DOHH2 (cell line): ENCODE results near the gene SLF2.

ENCODE experiments used
- H3F3A ChIP-seq: fragments of 200-600 bp; sonication (generic), shearing (Covaris generic); 2 replicates; pipeline ENCODE4 v1.6.0; 2016; ENCODE audit warnings: antibody characterized with exemption, mild to moderate bottlenecking; ENCODE audit not compliant: control insufficient read depth, insufficient read depth
- H3K27ac ChIP-seq: fragments of 200-600 bp; sonication (generic); 2 replicates; pipeline ENCODE4 v1.5.1; 2014; ENCODE audit warnings: low read depth, mild to moderate bottlenecking, low read length, moderate library complexity
- H3K27me3 ChIP-seq: fragments of 200-600 bp; sonication (generic); 2 replicates; pipeline ENCODE4 v1.6.1; 2014; ENCODE audit warnings: mild to moderate bottlenecking, low read length, mixed read lengths; ENCODE audit not compliant: control insufficient read depth
- H3K36me3 ChIP-seq: fragments of 200-600 bp; sonication (generic); 2 replicates; pipeline ENCODE4 v1.6.1; 2014; ENCODE audit warnings: mild to moderate bottlenecking, low read length, moderate library complexity, mixed read lengths; ENCODE audit not compliant: control insufficient read depth
- H3K4me1 ChIP-seq: fragments of 200-600 bp; sonication (generic); 2 replicates; pipeline ENCODE4 v1.6.1; 2014; ENCODE audit warnings: mild to moderate bottlenecking, low read length, mixed read lengths; ENCODE audit not compliant: control insufficient read depth
- H3K4me2 ChIP-seq: fragments of 200-600 bp; sonication (generic); 2 replicates; pipeline ENCODE4 v1.6.0; 2014; ENCODE audit warnings: mild to moderate bottlenecking, low read length, moderate library complexity
- H3K4me3 ChIP-seq: fragments of 200-600 bp; sonication (generic); 2 replicates; pipeline ENCODE4 v1.5.1; 2014; ENCODE audit warnings: mild to moderate bottlenecking, low read length, mixed read lengths
- H3K79me2 ChIP-seq: fragments of 200-600 bp; sonication (generic); 2 replicates; pipeline ENCODE4 v1.6.1; 2014; ENCODE audit warnings: mild to moderate bottlenecking, low read length, mixed read lengths; ENCODE audit not compliant: control insufficient read depth
- H3K9me2 ChIP-seq: fragments of 200-600 bp; sonication (generic); replicated peaks from 2 replicates; pipeline ENCODE4 v1.6.1; 2014; ENCODE audit warnings: mild to moderate bottlenecking, low read length, mixed read lengths; ENCODE audit not compliant: control insufficient read depth
- H3K9me3 ChIP-seq: fragments of 200-600 bp; sonication (generic); 2 replicates; pipeline ENCODE4 v1.6.1; 2014; ENCODE audit warnings: antibody characterized with exemption, low read length, mixed read lengths; ENCODE audit not compliant: control insufficient read depth, insufficient read depth
- H4K20me1 ChIP-seq: fragments of 200-600 bp; sonication (generic); 2 replicates; pipeline ENCODE4 v1.6.0; 2014; ENCODE audit warnings: low read depth, mild to moderate bottlenecking, antibody characterized with exemption, low read length, moderate library complexity; ENCODE audit not compliant: control insufficient read depth, insufficient read depth
- EZH2phosphoT487 ChIP-seq: fragments of 200-600 bp; sonication (generic); IDR thresholded peaks from 2 replicates; pipeline ENCODE4 v1.6.1; 2017; ENCODE audit warnings: borderline replicate concordance, mild to moderate bottlenecking, antibody characterized with exemption, low read length, moderate library complexity, mixed read lengths
- TF ChIP-seq, protein P1 (sequence below): fragments of 200-600 bp; sonication (generic); IDR thresholded peaks from one replicate; pipeline ENCODE4 v1.5.1; 2014; ENCODE audit warnings: antibody characterized with exemption, mild to moderate bottlenecking, low read depth, low read length; ENCODE audit not compliant: poor library complexity, severe bottlenecking

Gene SLF2

DNA sequence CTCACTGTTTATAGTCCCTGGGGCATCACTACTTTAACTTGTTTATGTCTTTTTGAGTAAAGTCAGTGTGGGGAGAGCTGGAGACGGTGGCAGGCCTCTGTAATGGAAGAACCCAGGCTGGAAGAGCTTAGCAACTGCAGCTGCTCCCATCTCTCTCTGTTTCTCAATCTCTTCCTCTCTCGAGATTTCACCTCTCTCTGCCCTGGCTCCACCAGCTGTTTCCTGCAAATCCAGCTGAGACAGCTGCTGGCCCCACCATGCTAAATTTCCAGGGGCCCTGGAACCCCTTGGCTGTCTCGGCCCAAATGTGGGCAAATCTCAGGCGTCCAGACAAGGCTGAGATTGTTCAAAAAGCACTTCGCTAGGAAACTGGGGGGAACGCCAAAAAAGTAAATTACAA, 25.8 kb upstream of the SLF2 start:
- H3K36me3 ChIP-seq: no peaks in the 10 kb centered on the region
- TF ChIP-seq EZH2phosphoT487: no peak
- TF ChIP-seq, protein P1, sequence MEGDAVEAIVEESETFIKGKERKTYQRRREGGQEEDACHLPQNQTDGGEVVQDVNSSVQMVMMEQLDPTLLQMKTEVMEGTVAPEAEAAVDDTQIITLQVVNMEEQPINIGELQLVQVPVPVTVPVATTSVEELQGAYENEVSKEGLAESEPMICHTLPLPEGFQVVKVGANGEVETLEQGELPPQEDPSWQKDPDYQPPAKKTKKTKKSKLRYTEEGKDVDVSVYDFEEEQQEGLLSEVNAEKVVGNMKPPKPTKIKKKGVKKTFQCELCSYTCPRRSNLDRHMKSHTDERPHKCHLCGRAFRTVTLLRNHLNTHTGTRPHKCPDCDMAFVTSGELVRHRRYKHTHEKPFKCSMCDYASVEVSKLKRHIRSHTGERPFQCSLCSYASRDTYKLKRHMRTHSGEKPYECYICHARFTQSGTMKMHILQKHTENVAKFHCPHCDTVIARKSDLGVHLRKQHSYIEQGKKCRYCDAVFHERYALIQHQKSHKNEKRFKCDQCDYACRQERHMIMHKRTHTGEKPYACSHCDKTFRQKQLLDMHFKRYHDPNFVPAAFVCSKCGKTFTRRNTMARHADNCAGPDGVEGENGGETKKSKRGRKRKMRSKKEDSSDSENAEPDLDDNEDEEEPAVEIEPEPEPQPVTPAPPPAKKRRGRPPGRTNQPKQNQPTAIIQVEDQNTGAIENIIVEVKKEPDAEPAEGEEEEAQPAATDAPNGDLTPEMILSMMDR: no peak
- no peaks in the 10 kb centered on the region for H3F3A ChIP-seq
- no peak overlapping the region for H3K27ac ChIP-seq
- no peak overlapping the region for H3K4me2 ChIP-seq
- no peaks in the 10 kb centered on the region for H3K79me2 ChIP-seq
- peaks cover 5% of the 10 kb centered on the region for H3K4me1 ChIP-seq
- H4K20me1 ChIP-seq: no peaks in the 10 kb centered on the region
- H3K9me2 ChIP-seq: no peaks in the 10 kb centered on the region
- H3K9me3 ChIP-seq: no peaks in the 10 kb centered on the region
- H3K27me3 ChIP-seq: no peaks in the 10 kb centered on the region
- H3K4me3 ChIP-seq: no peak overlapping the region

DNA sequence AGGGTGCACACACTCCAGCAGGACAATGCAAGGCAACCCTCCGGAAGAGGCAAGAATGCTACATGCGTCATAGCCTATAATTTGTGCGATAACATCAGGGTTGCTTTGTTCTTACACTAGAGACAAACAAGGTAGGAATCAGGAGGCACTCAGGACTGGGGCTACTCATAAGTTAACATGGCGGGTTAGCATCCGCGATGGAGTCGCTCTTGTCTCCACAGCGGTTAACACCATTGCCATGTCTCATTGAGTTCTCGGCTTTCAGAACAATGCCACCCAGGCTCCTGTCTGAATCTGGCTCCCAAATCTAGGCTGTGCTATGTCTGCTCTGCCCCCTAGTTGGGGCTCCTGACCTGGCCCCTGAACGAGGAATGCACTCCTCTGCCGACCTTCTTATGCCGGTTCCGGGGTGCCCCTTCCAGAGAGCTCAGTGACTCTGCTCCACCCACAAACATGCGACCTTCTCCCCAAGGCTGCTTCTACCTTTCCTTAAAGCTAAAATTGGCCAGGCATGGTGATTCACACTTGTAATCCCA, 24.9 kb upstream of the SLF2 start:
- no peaks in the 10 kb centered on the region for H3K36me3 ChIP-seq
- no peaks in the 10 kb centered on the region for H3K9me2 ChIP-seq
- peaks cover 5% of the 10 kb centered on the region for H3K4me1 ChIP-seq
- no peak overlapping the region for H3K4me3 ChIP-seq
- no peaks in the 10 kb centered on the region for H3K27me3 ChIP-seq
- H3K9me3 ChIP-seq: no peaks in the 10 kb centered on the region
- no peaks in the 10 kb centered on the region for H4K20me1 ChIP-seq
- peaks cover under 1% of the 10 kb centered on the region; the same call in 1 of the 2 replicates for H3F3A ChIP-seq
- no peaks in the 10 kb centered on the region for H3K79me2 ChIP-seq
- no peak for TF ChIP-seq EZH2phosphoT487
- TF ChIP-seq, protein P1: no peak
- no peak overlapping the region for H3K27ac ChIP-seq
- no peak overlapping the region for H3K4me2 ChIP-seq

DNA sequence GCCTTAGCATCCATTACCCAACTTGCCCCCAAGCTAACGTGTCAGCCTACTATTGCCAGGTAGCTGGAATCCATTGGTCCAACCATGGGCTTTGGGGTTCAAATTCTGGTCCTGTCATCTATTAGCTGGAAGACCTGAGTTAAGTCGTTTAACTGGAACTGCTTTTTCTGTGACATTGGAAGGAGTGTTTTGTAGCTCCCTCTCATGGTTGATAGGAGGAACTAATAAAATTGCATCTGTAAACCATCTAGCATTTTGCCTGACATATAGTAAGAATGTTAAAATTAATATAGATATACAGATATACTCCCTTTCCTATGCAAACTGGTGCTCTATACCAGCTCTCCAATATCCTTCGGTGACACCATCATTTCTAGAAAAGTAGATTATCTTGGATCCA, 23.8 kb upstream of the SLF2 start:
- Histone ChIP-seq H3K79me2 (no peaks in the 10 kb centered on the region), H4K20me1 (no peaks in the 10 kb centered on the region), H3K27me3 (no peaks in the 10 kb centered on the region), H3K4me1 (peaks cover 10% of the 10 kb centered on the region), H3K9me3 (no peaks in the 10 kb centered on the region), H3K36me3 (no peaks in the 10 kb centered on the region), H3K9me2 (no peaks in the 10 kb centered on the region), H3K4me2 (no peak overlapping the region), H3K4me3 (no peak overlapping the region), H3K27ac (no peak overlapping the region), H3F3A (peaks cover 9% of the 10 kb centered on the region; the same call in 1 of the 2 replicates)
- TF ChIP-seq, protein P1: peak; percentile 60
- TF ChIP-seq EZH2phosphoT487: no peak

DNA sequence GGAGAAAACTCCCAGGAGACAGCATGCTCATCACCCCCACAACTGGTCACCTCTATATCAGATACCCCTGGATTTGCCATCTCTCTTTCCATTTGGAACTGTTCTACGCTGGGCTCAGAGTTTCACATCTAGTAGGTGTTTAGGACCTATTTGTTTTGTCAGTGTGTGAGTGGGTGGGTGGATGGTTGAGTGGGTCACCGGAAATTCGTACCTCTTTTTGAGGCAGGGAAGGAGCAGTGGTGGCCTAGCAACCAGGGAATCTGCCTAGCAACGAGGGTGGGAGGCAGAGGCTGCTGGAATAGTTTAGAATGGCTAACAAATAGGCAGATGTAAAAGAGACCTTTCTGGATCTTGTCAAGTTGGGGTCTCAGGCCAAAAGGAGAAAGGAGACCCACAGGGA, 23.2 kb upstream of the SLF2 start:
- Histone ChIP-seq H3F3A (peaks cover 10% of the 10 kb centered on the region; the same call in 1 of the 2 replicates), H3K9me2 (no peaks in the 10 kb centered on the region), H4K20me1 (no peaks in the 10 kb centered on the region), H3K9me3 (no peaks in the 10 kb centered on the region), H3K36me3 (no peaks in the 10 kb centered on the region), H3K4me2 (no peak overlapping the region), H3K27me3 (no peaks in the 10 kb centered on the region), H3K4me1 (peaks cover 16% of the 10 kb centered on the region), H3K27ac (no peak overlapping the region), H3K79me2 (no peaks in the 10 kb centered on the region), H3K4me3 (no peak overlapping the region)
- TF ChIP-seq, protein P1: no peak
- no peak for TF ChIP-seq EZH2phosphoT487
